ENCODE data around the gene KRT80. TPM values are rescaled to one million over a fixed set of nuclear protein-coding genes. Genes with fewer than 3 reads are reported as not detected.
A peak's percentile ranks its signal among the peaks of the same experiment; 100 is the strongest.

Gene KRT80
- total RNA-seq, 1 experiment from 2014 or later, result 51.5 TPM

- no peaks in the 10 kb centered on the region; the same call in 1 of the 2 replicates for H3K9me3 ChIP-seq (ENCODE audit: control insufficient read depth, insufficient read depth, low read depth, low read length)
- no peaks in the 10 kb centered on the region for H3K27me3 ChIP-seq (ENCODE audit: control insufficient read depth, insufficient read depth, low read length)
- no peak overlapping the region for H3K4me3 ChIP-seq (ENCODE audit: low read depth in 2 of 2, low read length in 2 of 2)
- ATAC-seq (no peak), DNase-seq (ENCODE audit: low read depth, low spot score) (no peak)
- peak overlapping the region; percentile 59; the same call in 1 of the 2 replicates for H3K27ac ChIP-seq (ENCODE audit: low read length)
- no peaks in the 10 kb centered on the region for H3K36me3 ChIP-seq (ENCODE audit: control insufficient read depth, insufficient read depth, low read length)
- peaks cover 39% of the 10 kb centered on the region for H3K4me1 ChIP-seq (ENCODE audit: control insufficient read depth, insufficient read depth, low read length)
- ChIA-PET POLR2A (interaction anchor here (0.6 kb wide), 1 partner anchor 40 kb away, joined by 5 read pairs; no protein-coding TSS in a partner anchor), CTCF (no interaction called here)
- intact Hi-C loops (cut with micrococcal nuclease; ENCODE audit: unreplicated experiment), result loop anchor here (10.0 kb wide), 1 partner anchor 47 kb away; the partner anchor contains the start of gene KRT86
- no TSS peak for BruUV-seq (replicated peaks)
- TF ChIP-seq, protein P1, sequence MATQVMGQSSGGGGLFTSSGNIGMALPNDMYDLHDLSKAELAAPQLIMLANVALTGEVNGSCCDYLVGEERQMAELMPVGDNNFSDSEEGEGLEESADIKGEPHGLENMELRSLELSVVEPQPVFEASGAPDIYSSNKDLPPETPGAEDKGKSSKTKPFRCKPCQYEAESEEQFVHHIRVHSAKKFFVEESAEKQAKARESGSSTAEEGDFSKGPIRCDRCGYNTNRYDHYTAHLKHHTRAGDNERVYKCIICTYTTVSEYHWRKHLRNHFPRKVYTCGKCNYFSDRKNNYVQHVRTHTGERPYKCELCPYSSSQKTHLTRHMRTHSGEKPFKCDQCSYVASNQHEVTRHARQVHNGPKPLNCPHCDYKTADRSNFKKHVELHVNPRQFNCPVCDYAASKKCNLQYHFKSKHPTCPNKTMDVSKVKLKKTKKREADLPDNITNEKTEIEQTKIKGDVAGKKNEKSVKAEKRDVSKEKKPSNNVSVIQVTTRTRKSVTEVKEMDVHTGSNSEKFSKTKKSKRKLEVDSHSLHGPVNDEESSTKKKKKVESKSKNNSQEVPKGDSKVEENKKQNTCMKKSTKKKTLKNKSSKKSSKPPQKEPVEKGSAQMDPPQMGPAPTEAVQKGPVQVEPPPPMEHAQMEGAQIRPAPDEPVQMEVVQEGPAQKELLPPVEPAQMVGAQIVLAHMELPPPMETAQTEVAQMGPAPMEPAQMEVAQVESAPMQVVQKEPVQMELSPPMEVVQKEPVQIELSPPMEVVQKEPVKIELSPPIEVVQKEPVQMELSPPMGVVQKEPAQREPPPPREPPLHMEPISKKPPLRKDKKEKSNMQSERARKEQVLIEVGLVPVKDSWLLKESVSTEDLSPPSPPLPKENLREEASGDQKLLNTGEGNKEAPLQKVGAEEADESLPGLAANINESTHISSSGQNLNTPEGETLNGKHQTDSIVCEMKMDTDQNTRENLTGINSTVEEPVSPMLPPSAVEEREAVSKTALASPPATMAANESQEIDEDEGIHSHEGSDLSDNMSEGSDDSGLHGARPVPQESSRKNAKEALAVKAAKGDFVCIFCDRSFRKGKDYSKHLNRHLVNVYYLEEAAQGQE (IDR thresholded peaks at IDR 0.05; ENCODE audit: insufficient read depth in 1 of 2, low read depth in 2 of 2, low read length in 1 of 2), result no peak
- TF ChIP-seq, protein P2, sequence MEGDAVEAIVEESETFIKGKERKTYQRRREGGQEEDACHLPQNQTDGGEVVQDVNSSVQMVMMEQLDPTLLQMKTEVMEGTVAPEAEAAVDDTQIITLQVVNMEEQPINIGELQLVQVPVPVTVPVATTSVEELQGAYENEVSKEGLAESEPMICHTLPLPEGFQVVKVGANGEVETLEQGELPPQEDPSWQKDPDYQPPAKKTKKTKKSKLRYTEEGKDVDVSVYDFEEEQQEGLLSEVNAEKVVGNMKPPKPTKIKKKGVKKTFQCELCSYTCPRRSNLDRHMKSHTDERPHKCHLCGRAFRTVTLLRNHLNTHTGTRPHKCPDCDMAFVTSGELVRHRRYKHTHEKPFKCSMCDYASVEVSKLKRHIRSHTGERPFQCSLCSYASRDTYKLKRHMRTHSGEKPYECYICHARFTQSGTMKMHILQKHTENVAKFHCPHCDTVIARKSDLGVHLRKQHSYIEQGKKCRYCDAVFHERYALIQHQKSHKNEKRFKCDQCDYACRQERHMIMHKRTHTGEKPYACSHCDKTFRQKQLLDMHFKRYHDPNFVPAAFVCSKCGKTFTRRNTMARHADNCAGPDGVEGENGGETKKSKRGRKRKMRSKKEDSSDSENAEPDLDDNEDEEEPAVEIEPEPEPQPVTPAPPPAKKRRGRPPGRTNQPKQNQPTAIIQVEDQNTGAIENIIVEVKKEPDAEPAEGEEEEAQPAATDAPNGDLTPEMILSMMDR (IDR thresholded peaks at IDR 0.05), result no peak
- TF ChIP-seq POLR2AphosphoS5 (IDR thresholded peaks at IDR 0.05; ENCODE audit: low read depth, low read length), result no peak
- TF ChIP-seq TCF7L2 (IDR thresholded peaks at IDR 0.05; ENCODE audit: low read depth, low read length), result no peak
- no peak for TF ChIP-seq SIN3A (IDR thresholded peaks at IDR 0.05; ENCODE audit: borderline replicate concordance, insufficient read depth, low read depth, low read length)
- in situ Hi-C loops (cut with HindIII; ENCODE audit: low pct_unique_long_range_greater_than_20kb, low sequenced_read_pairs), result no loop called here
Observed at GRCh38 chr12:52227606-52228166, 35.9 kb upstream of the KRT80 start.

- ATAC-seq (no peak), DNase-seq (ENCODE audit: low read depth, low spot score) (no peak)
- Histone ChIP-seq H3K27ac (ENCODE audit: low read length) (peak overlapping the region; percentile 59; the same call in 1 of the 2 replicates), H3K27me3 (ENCODE audit: control insufficient read depth, insufficient read depth, low read length) (no peaks in the 10 kb centered on the region), H3K4me3 (ENCODE audit: low read depth in 2 of 2, low read length in 2 of 2) (no peak overlapping the region), H3K4me1 (ENCODE audit: control insufficient read depth, insufficient read depth, low read length) (peaks cover 38% of the 10 kb centered on the region), H3K36me3 (ENCODE audit: control insufficient read depth, insufficient read depth, low read length) (no peaks in the 10 kb centered on the region), H3K9me3 (ENCODE audit: control insufficient read depth, insufficient read depth, low read depth, low read length) (no peaks in the 10 kb centered on the region; the same call in 1 of the 2 replicates)
- CTCF ChIA-PET, result no interaction called here
- in situ Hi-C loops (cut with HindIII; ENCODE audit: low pct_unique_long_range_greater_than_20kb, low sequenced_read_pairs), result no loop called here
- no TSS peak for BruUV-seq (replicated peaks)
- POLR2A ChIA-PET, result no interaction called here
- intact Hi-C loops (cut with micrococcal nuclease; ENCODE audit: unreplicated experiment), result loop anchor here (10.0 kb wide), 1 partner anchor 48 kb away; the partner anchor contains the start of gene KRT86
- TF ChIP-seq TCF7L2 (IDR thresholded peaks at IDR 0.05; ENCODE audit: low read depth, low read length) (no peak; the same call in 1 of the 2 replicates), SIN3A (IDR thresholded peaks at IDR 0.05; ENCODE audit: borderline replicate concordance, insufficient read depth, low read depth, low read length) (no peak), POLR2AphosphoS5 (IDR thresholded peaks at IDR 0.05; ENCODE audit: low read depth, low read length) (no peak)
- TF ChIP-seq, protein P2 (IDR thresholded peaks at IDR 0.05), result no peak
- TF ChIP-seq, protein P1 (IDR thresholded peaks at IDR 0.05; ENCODE audit: insufficient read depth in 1 of 2, low read depth in 2 of 2, low read length in 1 of 2), result no peak
Observed at GRCh38 chr12:52226446-52226845, 34.6 kb upstream of the KRT80 start.

All from Panc1 (cell line).